Uterine smooth muscle cell (primary cell): ENCODE measurements around the gene SEC61A1. TPM values are rescaled to one million over a fixed set of nuclear protein-coding genes. Genes with fewer than 3 reads are reported as not detected.

ENCODE experiments used
- total RNA-seq: library from RNA; depleted of rRNA; stranded (reverse); fragments of >200 nt; gene quantifications from 2 replicates; pipeline ENCODE4 v1.2.3, GENCODE V29; 2014

Gene SEC61A1
- 363 and 403 TPM in 2 replicates for total RNA-seq

GRCh38 chr3:128051837-128052594 lies at the start of gene SEC61A1:
SEC61A1 (plus strand) TSS chr3:128052437; CDS start chr3:128052553, 116 bp downstream.

Other genes with a start within 250 kb of the SEC61A1 start
- gene MGLL, start 229.9 kb upstream of the SEC61A1 start, total RNA-seq = 25.1 and 38.6 TPM in 2 replicates
- gene KBTBD12, start 137.2 kb upstream of the SEC61A1 start, total RNA-seq = not detected in 2 replicates
- gene RUVBL1, start 71.4 kb downstream of the SEC61A1 start, total RNA-seq = 61.7 and 109 TPM in 2 replicates
- gene EEFSEC, start 101.0 kb downstream of the SEC61A1 start, total RNA-seq = 4.6 and 6.3 TPM in 2 replicates